Hepatocyte (in vitro differentiated cells): ENCODE measurements around the gene GPR89B.
"Not testable (repeated sequence)": the region's sequence is repeated elsewhere in the genome, so short reads cannot be mapped to it uniquely, and the experiment has no call there.

Experiments used
- EZH2 ChIP-seq: fragments of 200-600 bp; sonication (generic); IDR thresholded peaks from 2 replicates; pipeline ENCODE4 v1.6.1; 2016; ENCODE audit warnings: antibody characterized with exemption, mild to moderate bottlenecking, borderline replicate concordance
- EZH2phosphoT487 ChIP-seq: fragments of 200-600 bp; sonication (generic); IDR thresholded peaks from one replicate; pipeline ENCODE4 v1.6.1; 2018; ENCODE audit warnings: antibody characterized with exemption, mild to moderate bottlenecking, low read depth, moderate library complexity; ENCODE audit not compliant: unreplicated experiment, severe bottlenecking
- TF ChIP-seq, protein P1 (sequence below): fragments of 200-600 bp; sonication (generic); IDR thresholded peaks from 2 replicates; pipeline ENCODE4 v1.5.1; 2016; ENCODE audit warnings: antibody characterized with exemption, mild to moderate bottlenecking; ENCODE audit not compliant: poor library complexity

DNA sequence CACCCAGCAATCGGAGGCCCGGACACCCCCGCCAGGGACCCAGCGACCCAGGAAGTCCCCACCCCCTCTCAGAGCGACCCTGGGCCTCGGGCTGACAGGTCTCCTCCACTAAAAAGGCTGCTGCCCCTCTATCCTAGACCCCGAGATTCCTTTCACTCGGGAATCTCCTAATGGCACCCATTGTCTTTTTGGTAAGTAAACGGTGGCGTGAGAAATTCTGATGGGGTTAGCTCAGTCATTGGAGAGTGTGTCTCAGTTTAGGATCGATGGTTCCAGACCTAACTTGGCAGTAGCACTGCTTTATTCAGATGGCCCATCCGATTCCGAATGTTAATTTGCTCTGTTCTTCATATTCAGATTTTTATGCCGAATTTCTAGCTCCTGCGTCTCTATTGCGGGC, 104.9 kb downstream of the GPR89B start:
- TF ChIP-seq, protein P1, sequence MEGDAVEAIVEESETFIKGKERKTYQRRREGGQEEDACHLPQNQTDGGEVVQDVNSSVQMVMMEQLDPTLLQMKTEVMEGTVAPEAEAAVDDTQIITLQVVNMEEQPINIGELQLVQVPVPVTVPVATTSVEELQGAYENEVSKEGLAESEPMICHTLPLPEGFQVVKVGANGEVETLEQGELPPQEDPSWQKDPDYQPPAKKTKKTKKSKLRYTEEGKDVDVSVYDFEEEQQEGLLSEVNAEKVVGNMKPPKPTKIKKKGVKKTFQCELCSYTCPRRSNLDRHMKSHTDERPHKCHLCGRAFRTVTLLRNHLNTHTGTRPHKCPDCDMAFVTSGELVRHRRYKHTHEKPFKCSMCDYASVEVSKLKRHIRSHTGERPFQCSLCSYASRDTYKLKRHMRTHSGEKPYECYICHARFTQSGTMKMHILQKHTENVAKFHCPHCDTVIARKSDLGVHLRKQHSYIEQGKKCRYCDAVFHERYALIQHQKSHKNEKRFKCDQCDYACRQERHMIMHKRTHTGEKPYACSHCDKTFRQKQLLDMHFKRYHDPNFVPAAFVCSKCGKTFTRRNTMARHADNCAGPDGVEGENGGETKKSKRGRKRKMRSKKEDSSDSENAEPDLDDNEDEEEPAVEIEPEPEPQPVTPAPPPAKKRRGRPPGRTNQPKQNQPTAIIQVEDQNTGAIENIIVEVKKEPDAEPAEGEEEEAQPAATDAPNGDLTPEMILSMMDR = not testable (repeated sequence)
- TF ChIP-seq EZH2, EZH2phosphoT487: not testable (repeated sequence)
